HUES48 (cell line): ENCODE data around the gene HOXC6.

Source experiments
- H3K27ac ChIP-seq: one replicate; pipeline ENCODE4 v1.7.0; 2013; ENCODE audit warnings: low read depth, low read length, inconsistent platforms
- H3K27me3 ChIP-seq: 2 replicates; pipeline ENCODE4 v1.6.1; 2013; ENCODE audit warnings: mild to moderate bottlenecking, low read length; ENCODE audit not compliant: control insufficient read depth, insufficient read depth
- H3K36me3 ChIP-seq: 2 replicates; pipeline ENCODE4 v1.6.1; 2013; ENCODE audit warnings: low read length; ENCODE audit not compliant: control insufficient read depth, insufficient read depth
- H3K4me1 ChIP-seq: 2 replicates; pipeline ENCODE4 v1.6.1; 2013; ENCODE audit warnings: mild to moderate bottlenecking, low read length; ENCODE audit not compliant: control insufficient read depth, insufficient read depth
- H3K4me3 ChIP-seq: 2 replicates; pipeline ENCODE4 v1.5.1; 2013; ENCODE audit warnings: mild to moderate bottlenecking, low read depth, low read length
- H3K9ac ChIP-seq: 2 replicates; pipeline ENCODE4 v1.6.1; 2013; ENCODE audit warnings: mild to moderate bottlenecking, low read depth, low read length, moderate library complexity
- H3K9me3 ChIP-seq: 2 replicates; pipeline ENCODE4 v1.6.1; 2013; ENCODE audit warnings: low read length; ENCODE audit not compliant: control insufficient read depth, insufficient read depth

HOXC6 gene

GRCh38 chr12:54059668-54060067 lies 31.4 kb downstream of the HOXC6 start:
- H3K9me3 ChIP-seq, result no peaks in the 10 kb centered on the region
- H3K4me1 ChIP-seq, result peaks cover 40% of the 10 kb centered on the region
- H3K27ac ChIP-seq, result no peak overlapping the region
- peaks cover 100% of the 10 kb centered on the region for H3K27me3 ChIP-seq
- no peak overlapping the region for H3K9ac ChIP-seq
- no peaks in the 10 kb centered on the region for H3K36me3 ChIP-seq
- no peak overlapping the region for H3K4me3 ChIP-seq

DNA sequence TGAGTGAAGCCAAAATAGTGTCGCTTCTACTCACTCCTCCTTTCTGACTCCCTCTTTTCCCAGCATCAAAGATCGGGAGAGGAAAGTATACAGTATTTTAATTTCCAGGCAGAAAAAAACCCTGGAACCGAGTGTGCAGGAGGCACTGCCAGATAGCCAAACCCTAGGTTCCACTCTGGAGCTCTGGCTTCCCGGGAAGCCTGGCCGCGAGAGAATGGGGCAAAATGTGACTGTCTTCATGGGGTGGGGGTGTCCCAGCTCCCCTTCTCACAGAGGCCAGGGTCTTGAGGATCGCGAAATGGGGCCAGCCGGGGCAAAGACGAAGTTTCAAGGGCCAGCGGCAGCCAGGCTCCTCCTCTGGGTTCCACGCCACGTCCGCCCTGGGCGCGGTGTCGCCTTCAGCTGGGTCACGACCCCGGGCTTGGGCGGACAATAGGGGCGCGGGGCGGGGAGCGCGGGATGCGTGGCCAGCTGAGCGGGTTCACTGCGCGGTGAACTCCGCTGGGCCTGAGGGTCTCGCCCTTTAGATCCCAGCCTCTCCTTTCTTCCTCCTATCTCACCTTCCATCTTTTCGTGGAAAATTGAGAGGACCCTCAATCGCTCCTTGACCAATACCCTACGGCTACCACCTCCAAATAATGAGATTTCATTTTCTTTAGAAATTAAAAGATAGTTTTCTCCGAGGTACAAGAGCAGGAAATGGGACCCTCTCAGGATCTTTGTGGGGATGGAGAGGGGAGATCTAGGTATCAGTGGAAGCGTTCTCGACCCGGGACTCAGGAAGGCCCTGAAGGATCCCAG lies 32.1 kb downstream of the HOXC6 start:
- peaks cover 36% of the 10 kb centered on the region for H3K4me1 ChIP-seq
- no peaks in the 10 kb centered on the region for H3K9me3 ChIP-seq
- H3K27ac ChIP-seq, result no peak overlapping the region
- no peak overlapping the region for H3K9ac ChIP-seq
- no peaks in the 10 kb centered on the region for H3K36me3 ChIP-seq
- H3K27me3 ChIP-seq, result peaks cover 100% of the 10 kb centered on the region
- H3K4me3 ChIP-seq, result no peak overlapping the region

GRCh38 chr12:54060975-54061778 lies 32.9 kb downstream of the HOXC6 start:
- Histone ChIP-seq H3K27me3 (peaks cover 100% of the 10 kb centered on the region), H3K36me3 (no peaks in the 10 kb centered on the region), H3K4me1 (peaks cover 28% of the 10 kb centered on the region), H3K9me3 (no peaks in the 10 kb centered on the region), H3K4me3 (no peak overlapping the region), H3K9ac (no peak overlapping the region), H3K27ac (no peak overlapping the region)

- H3K36me3 ChIP-seq, result no peaks in the 10 kb centered on the region
- H3K4me1 ChIP-seq, result peaks cover 9% of the 10 kb centered on the region; the same call in 1 of the 2 replicates
These were observed 37.4 kb downstream of the HOXC6 start for GRCh38 chr12:54065677-54066076.

DNA sequence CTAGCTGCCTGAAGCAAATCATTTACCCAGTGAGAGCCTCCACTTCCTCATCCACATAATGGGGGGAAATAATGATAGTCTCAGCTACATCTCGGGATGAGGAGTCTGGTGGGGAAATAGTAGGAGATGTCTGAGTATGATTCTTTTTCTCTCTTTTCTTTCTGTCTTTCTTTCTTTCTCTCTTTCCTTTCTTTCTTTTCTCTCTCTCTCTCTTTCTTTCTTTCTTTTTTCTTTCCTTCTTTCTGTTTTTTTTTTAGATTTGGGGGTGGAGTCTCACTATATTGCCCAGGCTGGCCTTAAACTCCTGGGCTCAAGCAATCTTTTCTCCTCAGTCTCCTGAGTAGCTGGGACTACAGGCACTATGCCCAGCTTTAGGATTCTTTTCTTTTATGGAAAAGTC lies 38.2 kb downstream of the HOXC6 start:
- no peak overlapping the region for H3K27ac ChIP-seq

More at GRCh38 chr12:54065677-54066076, 37.4 kb downstream of the HOXC6 start:
- H3K9ac ChIP-seq, result no peak overlapping the region
- no peak overlapping the region for H3K4me3 ChIP-seq
- H3K27ac ChIP-seq, result no peak overlapping the region
- no peaks in the 10 kb centered on the region for H3K9me3 ChIP-seq
- peaks cover 87% of the 10 kb centered on the region for H3K27me3 ChIP-seq

DNA sequence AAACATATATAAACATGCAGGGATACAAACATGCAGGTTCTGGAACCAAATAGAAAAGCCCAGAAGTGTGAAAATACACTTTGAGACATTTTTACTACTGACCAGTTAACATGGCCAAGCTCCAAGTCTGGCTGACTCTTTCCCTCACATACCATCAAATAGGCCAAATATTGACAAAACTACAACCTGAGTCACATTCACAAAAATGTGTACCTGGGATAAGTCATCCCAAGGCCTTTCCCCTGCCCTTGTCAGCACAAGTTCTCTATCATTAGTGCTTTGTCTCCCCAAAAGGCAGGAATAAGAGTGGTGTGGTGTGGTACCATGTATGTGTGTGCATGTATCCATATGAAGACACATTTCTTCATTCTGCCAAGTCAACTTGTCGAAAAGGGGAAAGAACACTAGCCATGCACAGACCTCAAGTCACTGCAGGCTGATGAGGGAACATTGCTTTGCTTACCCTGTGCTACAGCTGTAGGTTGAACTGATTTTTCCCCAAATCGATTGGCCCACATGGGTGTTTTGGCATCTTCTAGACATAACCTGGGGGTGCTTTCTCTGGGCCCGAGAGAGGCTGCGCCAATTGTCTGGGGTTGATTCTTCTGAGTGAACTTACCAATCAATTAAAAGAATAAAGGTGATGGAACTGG lies 40.3 kb downstream of the HOXC6 start:
- Histone ChIP-seq H3K9ac (no peak overlapping the region), H3K27ac (no peak overlapping the region), H3K36me3 (no peaks in the 10 kb centered on the region), H3K9me3 (no peaks in the 10 kb centered on the region), H3K27me3 (peaks cover 86% of the 10 kb centered on the region), H3K4me3 (no peak overlapping the region), H3K4me1 (no peaks in the 10 kb centered on the region)

More for the DNA sequence above, 38.2 kb downstream of the HOXC6 start:
- Histone ChIP-seq H3K4me3 (no peak overlapping the region), H3K9ac (no peak overlapping the region), H3K4me1 (0 out of 2 replicates have a peak, but pooled peaks cover 2% of the 10 kb centered on the region), H3K27me3 (peaks cover 87% of the 10 kb centered on the region), H3K9me3 (no peaks in the 10 kb centered on the region), H3K36me3 (no peaks in the 10 kb centered on the region)

GRCh38 chr12:54071942-54072341 lies 43.7 kb downstream of the HOXC6 start:
- Histone ChIP-seq H3K36me3 (no peaks in the 10 kb centered on the region), H3K9me3 (no peaks in the 10 kb centered on the region), H3K27ac (no peak overlapping the region), H3K4me1 (peaks cover 18% of the 10 kb centered on the region), H3K4me3 (no peak overlapping the region), H3K27me3 (peaks cover 77% of the 10 kb centered on the region), H3K9ac (no peak overlapping the region)

- Histone ChIP-seq H3K9ac (no peak overlapping the region), H3K4me3 (no peak overlapping the region), H3K27ac (no peak overlapping the region), H3K36me3 (no peaks in the 10 kb centered on the region), H3K27me3 (peaks cover 85% of the 10 kb centered on the region), H3K9me3 (no peaks in the 10 kb centered on the region; the same call in 1 of the 2 replicates), H3K4me1 (peaks cover 18% of the 10 kb centered on the region)
These were observed 46.1 kb downstream of the HOXC6 start for GRCh38 chr12:54074308-54074707.

DNA sequence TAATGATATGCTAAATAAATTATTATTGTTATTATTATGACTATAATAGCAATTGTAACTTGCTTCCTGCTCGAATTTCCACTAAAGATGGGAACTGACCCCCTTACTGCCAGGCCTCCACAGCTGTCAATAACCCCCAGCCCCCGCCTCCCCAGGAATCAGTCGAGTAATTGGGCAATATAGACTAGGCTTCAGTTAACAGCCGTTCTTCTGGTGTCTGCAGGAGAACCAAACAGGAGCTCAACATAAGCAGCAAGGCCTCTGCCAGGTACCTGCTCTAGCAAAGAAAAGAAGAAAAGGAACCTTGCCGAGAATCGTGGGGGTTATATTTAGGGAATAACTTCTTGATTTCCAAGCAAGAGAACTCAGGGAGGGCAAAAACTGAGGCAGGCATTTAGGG lies 47.2 kb downstream of the HOXC6 start:
- no peak overlapping the region for H3K27ac ChIP-seq
- H3K27me3 ChIP-seq, result peaks cover 88% of the 10 kb centered on the region
- no peak overlapping the region for H3K9ac ChIP-seq
- H3K36me3 ChIP-seq, result no peaks in the 10 kb centered on the region
- no peak overlapping the region for H3K4me3 ChIP-seq
- H3K4me1 ChIP-seq, result peaks cover 18% of the 10 kb centered on the region
- no peaks in the 10 kb centered on the region; the same call in 1 of the 2 replicates for H3K9me3 ChIP-seq

GRCh38 chr12:54075974-54076373 lies 47.7 kb downstream of the HOXC6 start:
- Histone ChIP-seq H3K9ac (no peak overlapping the region), H3K4me3 (no peak overlapping the region), H3K27me3 (peaks cover 88% of the 10 kb centered on the region), H3K9me3 (no peaks in the 10 kb centered on the region; the same call in 1 of the 2 replicates), H3K27ac (peak overlapping the region; percentile 23), H3K36me3 (no peaks in the 10 kb centered on the region), H3K4me1 (peaks cover 18% of the 10 kb centered on the region)
